OCI-LY7 (cell line): ENCODE results near the gene HSP90AB1. TPM values are rescaled to one million over a fixed set of nuclear protein-coding genes. Genes with fewer than 3 reads are reported as not detected.

Source experiments
- BruUV-seq: library from RNA; stranded (reverse); fragments of 400-500 nt; replicated peaks from 2 replicates; lab custom pipeline; 2021; lab: Mats Ljungman, UMichigan
- CTCF ChIA-PET: fragments of 300-600 bp; sonication (Branson Sonifier 250); formaldehyde crosslinking; loops from one replicate; lab custom pipeline; 2022; ENCODE audit warnings: antibody characterized with exemption; ENCODE audit not compliant: unreplicated experiment; lab: Charles Lee
- POLR2A ChIA-PET: fragments of 300-600 bp; sonication (Branson Sonifier 250); formaldehyde crosslinking; loops from one replicate; lab custom pipeline; 2022; ENCODE audit warnings: antibody characterized with exemption; lab: Charles Lee
- DNase-seq: peaks from one replicate; pipeline ENCODE4 v3.0.0-alpha.2; 2015; ENCODE audit warnings: low spot score
- H2AFZ ChIP-seq: fragments of 200-600 bp; sonication (generic), shearing (Covaris generic); 2 replicates; pipeline ENCODE4 v1.6.1; 2014; ENCODE audit warnings: mild to moderate bottlenecking, antibody characterized with exemption, low read length, moderate library complexity
- H3K27ac ChIP-seq: fragments of 200-600 bp; sonication (generic); 2 replicates; pipeline ENCODE4 v1.5.1; 2014; ENCODE audit warnings: mixed run types, low read depth, mild to moderate bottlenecking, moderate library complexity, low read length, inconsistent platforms; ENCODE audit not compliant: poor library complexity, severe bottlenecking
- H3K36me3 ChIP-seq: fragments of 200-600 bp; sonication (generic); 2 replicates; pipeline ENCODE4 v1.6.1; 2014; ENCODE audit warnings: mild to moderate bottlenecking, antibody characterized with exemption, low read length, moderate library complexity, mixed read lengths; ENCODE audit not compliant: insufficient read depth
- H3K4me1 ChIP-seq: fragments of 200-600 bp; sonication (generic); 2 replicates; pipeline ENCODE4 v1.5.1; 2014; ENCODE audit warnings: mild to moderate bottlenecking, low read length; ENCODE audit not compliant: insufficient read depth, poor library complexity, severe bottlenecking
- H3K4me2 ChIP-seq: fragments of 200-600 bp; sonication (generic); 2 replicates; pipeline ENCODE4 v1.6.1; 2014; ENCODE audit warnings: mild to moderate bottlenecking, low read length
- H3K4me3 ChIP-seq: fragments of 200-600 bp; sonication (generic); 2 replicates; pipeline ENCODE4 v1.5.1; 2014; ENCODE audit warnings: mild to moderate bottlenecking, low read depth, low read length; ENCODE audit not compliant: poor library complexity, severe bottlenecking
- H3K79me2 ChIP-seq: fragments of 200-600 bp; sonication (generic); 2 replicates; pipeline ENCODE4 v1.6.1; 2016; ENCODE audit warnings: low read depth, mild to moderate bottlenecking, low read length, moderate library complexity, mixed read lengths; ENCODE audit not compliant: insufficient read depth
- H3K9me2 ChIP-seq: fragments of 200-600 bp; sonication (generic); 2 replicates; pipeline ENCODE4 v1.6.1; 2016; ENCODE audit warnings: mild to moderate bottlenecking, low read length, mixed read lengths; ENCODE audit not compliant: insufficient read depth
- H3K9me3 ChIP-seq: fragments of 200-600 bp; sonication (generic); 2 replicates; pipeline ENCODE4 v1.6.1; 2014; ENCODE audit warnings: mild to moderate bottlenecking, mixed run types, low read length, mixed read lengths
- H4K20me1 ChIP-seq: fragments of 200-600 bp; sonication (generic); 2 replicates; pipeline ENCODE4 v1.6.1; 2014; ENCODE audit warnings: mild to moderate bottlenecking, antibody characterized with exemption, low read length, moderate library complexity, mixed read lengths; ENCODE audit not compliant: insufficient read depth
- EZH2phosphoT487 ChIP-seq: fragments of 200-600 bp; sonication (generic); IDR thresholded peaks from 2 replicates; pipeline ENCODE4 v1.6.1; 2018; ENCODE audit warnings: low read depth, borderline replicate concordance, mild to moderate bottlenecking, mixed run types, antibody characterized with exemption, low read length, moderate library complexity, mixed read lengths
- intact Hi-C: fragments of 100-400 bp; cut with micrococcal nuclease; formaldehyde crosslinking; loops from one replicate; pipeline ENCODE4 v1.10.0; 2022; ENCODE audit not compliant: unreplicated experiment
- total RNA-seq, 2 experiments: library from RNA; depleted of rRNA in 1 of 2; stranded (reverse); fragments of >200 nt in 1 of 2; shearing (Covaris generic) in 1 of 2; gene quantifications; 2 replicates each; pipeline ENCODE4 v1.2.3, GENCODE V29; 2014 to 2022
- TF ChIP-seq, protein P1 (sequence below): fragments of 200-600 bp; sonication (generic); conservative IDR thresholded peaks from 2 replicates; pipeline ENCODE4 v1.5.1; 2014; ENCODE audit warnings: mild to moderate bottlenecking, antibody characterized with exemption, low read length, moderate library complexity, mixed read lengths

The HSP90AB1 gene
- total RNA-seq, 2 experiments from 2014 or later = 911 to 1,282 TPM

DNA sequence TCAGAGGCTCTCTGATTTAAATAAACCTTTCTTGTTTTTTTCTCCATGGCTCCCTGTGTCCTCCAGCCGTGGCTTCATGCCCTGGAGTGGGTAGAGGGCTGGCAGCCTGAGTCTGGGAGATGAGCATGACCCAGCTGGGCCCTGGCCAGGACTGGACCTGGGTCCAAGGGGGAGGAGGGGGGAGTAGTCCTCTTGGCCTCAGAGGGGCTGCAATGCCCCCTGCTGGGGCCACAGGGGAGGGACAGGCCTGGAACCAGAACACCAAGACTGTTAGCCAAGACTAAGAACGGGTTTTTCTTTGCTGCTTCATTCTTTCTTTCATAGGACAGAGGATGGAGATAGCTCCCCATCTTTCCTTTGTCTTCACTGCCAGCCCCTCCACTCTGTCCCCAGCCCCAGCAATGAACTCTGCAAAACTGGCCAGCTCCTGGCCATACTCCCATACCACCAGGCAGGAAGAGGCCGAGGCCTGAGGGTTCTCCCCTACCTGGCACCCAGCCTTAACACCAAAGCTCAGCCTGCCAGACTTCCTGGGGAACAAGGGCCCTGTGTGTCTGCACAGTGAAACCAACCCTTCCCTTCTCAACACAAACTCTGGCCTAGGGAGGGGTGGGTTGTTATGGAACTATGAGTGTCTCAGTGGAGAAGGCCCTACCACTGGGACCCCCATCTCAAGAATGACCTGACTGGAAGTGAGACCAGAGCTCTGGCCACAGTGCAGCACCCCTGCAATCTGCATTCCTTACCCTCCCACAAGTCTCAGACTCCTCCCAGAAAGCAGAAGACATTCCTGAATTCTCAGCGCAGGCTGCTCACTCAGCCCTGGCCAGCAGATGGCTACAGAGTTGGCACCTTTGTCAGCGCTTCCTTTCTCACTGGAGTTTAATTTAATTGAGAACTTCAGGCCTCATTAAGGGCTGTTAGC lies 12.5 kb upstream of the HSP90AB1 start:
- Histone ChIP-seq H3K4me1 (peaks cover 24% of the 10 kb centered on the region), H3K4me2 (no peak overlapping the region), H3K9me3 (no peaks in the 10 kb centered on the region), H3K36me3 (peaks cover 65% of the 10 kb centered on the region), H3K27ac (no peak overlapping the region), H3K79me2 (no peaks in the 10 kb centered on the region), H2AFZ (no peak overlapping the region), H3K4me3 (no peak overlapping the region), H3K9me2 (no peaks in the 10 kb centered on the region), H4K20me1 (no peaks in the 10 kb centered on the region)
- peak; percentile 62 for DNase-seq
- no TSS peak for BruUV-seq
- ChIA-PET POLR2A (interaction anchor here (0.8 to 2.8 kb wide), 3 partner anchors 10 to 28 kb away, joined by 3 to 15 read pairs (median 3); partner anchors contain the start of genes HSP90AB1 and SLC29A1), CTCF (interaction anchor here (1.0 to 2.6 kb wide), 4 partner anchors 10 to 65 kb away, joined by 3 to 15 read pairs (median 6); partner anchors contain the start of gene SLC29A1)
- TF ChIP-seq, protein P1, sequence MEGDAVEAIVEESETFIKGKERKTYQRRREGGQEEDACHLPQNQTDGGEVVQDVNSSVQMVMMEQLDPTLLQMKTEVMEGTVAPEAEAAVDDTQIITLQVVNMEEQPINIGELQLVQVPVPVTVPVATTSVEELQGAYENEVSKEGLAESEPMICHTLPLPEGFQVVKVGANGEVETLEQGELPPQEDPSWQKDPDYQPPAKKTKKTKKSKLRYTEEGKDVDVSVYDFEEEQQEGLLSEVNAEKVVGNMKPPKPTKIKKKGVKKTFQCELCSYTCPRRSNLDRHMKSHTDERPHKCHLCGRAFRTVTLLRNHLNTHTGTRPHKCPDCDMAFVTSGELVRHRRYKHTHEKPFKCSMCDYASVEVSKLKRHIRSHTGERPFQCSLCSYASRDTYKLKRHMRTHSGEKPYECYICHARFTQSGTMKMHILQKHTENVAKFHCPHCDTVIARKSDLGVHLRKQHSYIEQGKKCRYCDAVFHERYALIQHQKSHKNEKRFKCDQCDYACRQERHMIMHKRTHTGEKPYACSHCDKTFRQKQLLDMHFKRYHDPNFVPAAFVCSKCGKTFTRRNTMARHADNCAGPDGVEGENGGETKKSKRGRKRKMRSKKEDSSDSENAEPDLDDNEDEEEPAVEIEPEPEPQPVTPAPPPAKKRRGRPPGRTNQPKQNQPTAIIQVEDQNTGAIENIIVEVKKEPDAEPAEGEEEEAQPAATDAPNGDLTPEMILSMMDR = peak; percentile 93
- TF ChIP-seq EZH2phosphoT487 = no peak
- intact Hi-C loops = loop anchor here (1.0 to 2.0 kb wide), 2 partner anchors 14 to 62 kb away; no protein-coding TSS in a partner anchor

GRCh38 chr6:44235269-44235668 lies 11.6 kb upstream of the HSP90AB1 start:
- CTCF ChIA-PET = interaction anchor here (1.2 to 2.6 kb wide), 3 partner anchors 11 to 28 kb away, joined by 3 to 15 read pairs (median 10); partner anchors contain the start of gene SLC29A1
- Histone ChIP-seq H4K20me1 (no peaks in the 10 kb centered on the region), H3K4me3 (no peak overlapping the region), H3K9me2 (no peaks in the 10 kb centered on the region), H3K9me3 (no peaks in the 10 kb centered on the region), H3K36me3 (peaks cover 56% of the 10 kb centered on the region), H3K4me1 (peaks cover 24% of the 10 kb centered on the region), H2AFZ (no peak overlapping the region), H3K27ac (no peak overlapping the region), H3K79me2 (no peaks in the 10 kb centered on the region), H3K4me2 (no peak overlapping the region)
- intact Hi-C loops = loop anchor here (2.0 kb wide), 1 partner anchor 14 kb away; no protein-coding TSS in a partner anchor
- no peak for TF ChIP-seq EZH2phosphoT487
- TF ChIP-seq, protein P1 = no peak
- BruUV-seq = no TSS peak
- no peak for DNase-seq
- POLR2A ChIA-PET = interaction anchor here (0.6 to 2.8 kb wide), 2 partner anchors 11 to 126 kb away, joined by 4 to 15 read pairs; partner anchors contain the start of gene SLC29A1
